ENCODE data around the gene IVD. TPM values are rescaled to one million over a fixed set of nuclear protein-coding genes. Genes with fewer than 3 reads are reported as not detected.

IVD gene
- polyA plus RNA-seq, 1 of the 3 experiments (the other 2 are of a cell fraction): 54.2 TPM

DNA sequence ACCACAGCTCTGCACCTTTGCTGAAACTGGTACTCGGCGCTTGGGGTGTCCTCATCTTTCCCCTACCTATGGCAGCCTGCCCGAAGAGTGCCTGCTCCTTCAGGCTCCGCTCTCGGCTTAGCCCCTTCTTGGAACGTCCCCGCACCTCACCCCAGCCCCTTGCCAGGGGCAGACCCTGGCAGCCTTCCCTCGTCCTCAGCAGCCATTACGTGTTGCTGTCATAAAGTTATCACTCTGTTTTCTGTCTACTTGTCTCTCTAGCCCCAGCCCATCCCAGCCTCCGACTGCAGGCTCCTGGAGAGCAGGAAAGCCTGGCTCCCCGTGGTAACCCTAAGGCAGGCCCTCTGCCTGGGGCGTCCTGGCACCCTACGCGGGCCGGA, 30.1 kb downstream of the IVD start:
- no peak for DNase-seq
- WGBS (ENCODE audit: low lambda C conversion rate): 55% methylated on average over 15 of the region's 15 CpGs
- H3K9ac ChIP-seq: 0 out of 2 replicates have a peak overlapping the region, but pooled peaks have one; percentile 21
- H3K36me3 ChIP-seq (replicated peaks in 1 of 2; ENCODE audit: control insufficient read depth in 1 of 2, insufficient read depth in 2 of 2, low read length in 1 of 2): no peaks in the 10 kb centered on the region
- no peaks in the 10 kb centered on the region for H3K79me2 ChIP-seq (ENCODE audit: insufficient read depth)
- H3K27me3 ChIP-seq (ENCODE audit: insufficient read depth): no peaks in the 10 kb centered on the region; the same call in none of the 2 replicates
- peak overlapping the region; percentile 48 to 54; a peak in 3 of 4 replicates for H3K4me3 ChIP-seq (ENCODE audit: low read depth in 2 of 2, low read length in 1 of 2)
- no peaks in the 10 kb centered on the region for H3K9me3 ChIP-seq
- TF ChIP-seq FOXJ3 (CRISPR knock-in tag; IDR thresholded peaks at IDR 0.05): 0 out of 2 replicates have a peak, but pooled peaks have one; percentile 2
- no peak for TF ChIP-seq RCOR1 (IDR thresholded peaks at IDR 0.05; ENCODE audit: low read length)
- no peaks in the 10 kb centered on the region for H3K9me2 ChIP-seq
- H3K4me2 ChIP-seq: peak overlapping the region; percentile 84
- no peak overlapping the region; a peak in 1 of 4 replicates for H3K27ac ChIP-seq (ENCODE audit: low read depth in 2 of 2, low read length in 1 of 2)
- H3K4me1 ChIP-seq (ENCODE audit: control insufficient read depth in 1 of 2, insufficient read depth in 2 of 2, low read depth in 1 of 2, low read length in 1 of 2): peaks cover 6 to 28% of the 10 kb centered on the region in 2 experiments; a peak in 2 of 4 replicates
- no peaks in the 10 kb centered on the region for H3F3A ChIP-seq (replicated peaks; ENCODE audit: insufficient read depth)
- peak overlapping the region; percentile 63; the same call in 1 of the 2 replicates for H2AFZ ChIP-seq (ENCODE audit: low read depth)
- H4K20me1 ChIP-seq (ENCODE audit: insufficient read depth): no peaks in the 10 kb centered on the region
- CTCF ChIA-PET: interaction anchor here (0.8 to 2.3 kb wide), 6 partner anchors 14 to 157 kb away, joined by 3 to 10 read pairs (median 4); no protein-coding TSS in a partner anchor
- POLR2A ChIA-PET: interaction anchor here (0.5 kb wide), 1 partner anchor 257 kb away, joined by 5 read pairs; no protein-coding TSS in a partner anchor

DNA sequence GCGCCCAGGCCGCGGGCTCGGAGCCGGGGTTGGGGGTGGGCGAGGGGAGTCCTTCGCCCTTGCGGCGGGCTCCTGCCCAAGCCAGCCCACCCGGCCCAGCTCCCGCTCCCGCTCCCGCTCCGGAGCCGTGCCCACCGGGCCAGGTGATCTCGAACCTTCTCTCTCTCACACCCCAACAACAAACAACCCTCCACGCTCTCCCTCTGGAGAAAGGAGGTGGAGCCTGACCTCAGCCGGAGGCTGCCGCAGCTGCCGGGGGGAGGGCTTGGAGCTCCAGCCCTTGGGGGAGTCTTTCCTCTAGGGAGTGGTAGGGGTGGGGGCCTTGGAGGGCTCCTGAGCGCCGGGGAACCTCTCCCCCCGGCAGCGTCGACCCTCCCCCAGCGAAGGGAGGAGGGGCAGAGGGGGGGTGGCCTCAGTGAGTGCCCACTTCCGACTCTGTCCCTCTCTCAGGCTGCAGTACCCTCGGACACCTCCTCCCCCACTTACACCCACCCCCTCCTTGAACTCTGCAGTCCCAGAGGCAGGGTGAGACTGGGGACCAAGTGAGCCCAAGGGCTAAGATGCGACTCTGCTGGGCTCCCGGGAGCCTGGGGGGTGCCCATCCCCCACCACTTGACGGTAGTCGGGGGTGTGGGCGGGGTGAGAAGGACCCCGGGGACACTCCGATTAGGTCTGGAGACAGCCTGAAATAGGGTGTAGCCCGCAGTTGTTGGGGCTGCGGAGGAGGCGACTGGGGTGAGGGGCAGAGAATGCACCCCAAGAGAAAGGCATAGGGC, 30.7 kb downstream of the IVD start:
- peak overlapping the region; percentile 84 for H3K4me2 ChIP-seq
- peak overlapping the region; percentile 48 to 54 for H3K4me3 ChIP-seq (ENCODE audit: low read depth in 2 of 2, low read length in 1 of 2)
- H3K9me3 ChIP-seq: no peaks in the 10 kb centered on the region
- peaks cover 6 to 28% of the 10 kb centered on the region in 2 experiments; a peak in 2 of 4 replicates for H3K4me1 ChIP-seq (ENCODE audit: control insufficient read depth in 1 of 2, insufficient read depth in 2 of 2, low read depth in 1 of 2, low read length in 1 of 2)
- TF ChIP-seq, protein P1, sequence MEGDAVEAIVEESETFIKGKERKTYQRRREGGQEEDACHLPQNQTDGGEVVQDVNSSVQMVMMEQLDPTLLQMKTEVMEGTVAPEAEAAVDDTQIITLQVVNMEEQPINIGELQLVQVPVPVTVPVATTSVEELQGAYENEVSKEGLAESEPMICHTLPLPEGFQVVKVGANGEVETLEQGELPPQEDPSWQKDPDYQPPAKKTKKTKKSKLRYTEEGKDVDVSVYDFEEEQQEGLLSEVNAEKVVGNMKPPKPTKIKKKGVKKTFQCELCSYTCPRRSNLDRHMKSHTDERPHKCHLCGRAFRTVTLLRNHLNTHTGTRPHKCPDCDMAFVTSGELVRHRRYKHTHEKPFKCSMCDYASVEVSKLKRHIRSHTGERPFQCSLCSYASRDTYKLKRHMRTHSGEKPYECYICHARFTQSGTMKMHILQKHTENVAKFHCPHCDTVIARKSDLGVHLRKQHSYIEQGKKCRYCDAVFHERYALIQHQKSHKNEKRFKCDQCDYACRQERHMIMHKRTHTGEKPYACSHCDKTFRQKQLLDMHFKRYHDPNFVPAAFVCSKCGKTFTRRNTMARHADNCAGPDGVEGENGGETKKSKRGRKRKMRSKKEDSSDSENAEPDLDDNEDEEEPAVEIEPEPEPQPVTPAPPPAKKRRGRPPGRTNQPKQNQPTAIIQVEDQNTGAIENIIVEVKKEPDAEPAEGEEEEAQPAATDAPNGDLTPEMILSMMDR (IDR thresholded peaks at IDR 0.05): no peak
- TF ChIP-seq NRF1 (IDR thresholded peaks at IDR 0.05; ENCODE audit: low read depth, low read length): no peak
- H3K79me2 ChIP-seq (ENCODE audit: insufficient read depth): no peaks in the 10 kb centered on the region
- 19% methylated on average over 12 of the region's 39 CpGs for WGBS (ENCODE audit: low lambda C conversion rate)
- H3K9me2 ChIP-seq: no peaks in the 10 kb centered on the region
- POLR2A ChIA-PET: interaction anchor here (0.5 kb wide), 1 partner anchor 257 kb away, joined by 5 read pairs; no protein-coding TSS in a partner anchor
- peak overlapping the region; percentile 63; the same call in 1 of the 2 replicates for H2AFZ ChIP-seq (ENCODE audit: low read depth)
- peak overlapping the region in 1 of 2 experiments; percentile 28; a peak in 1 of 4 replicates for H3K27ac ChIP-seq (ENCODE audit: low read depth in 2 of 2, low read length in 1 of 2)
- peak overlapping the region; percentile 21; the same call in 1 of the 2 replicates for H3K9ac ChIP-seq
- CTCF ChIA-PET: interaction anchor here (0.8 to 2.3 kb wide), 6 partner anchors 13 to 158 kb away, joined by 3 to 10 read pairs (median 7); no protein-coding TSS in a partner anchor
- H3K36me3 ChIP-seq (replicated peaks in 1 of 2; ENCODE audit: control insufficient read depth in 1 of 2, insufficient read depth in 2 of 2, low read length in 1 of 2): no peaks in the 10 kb centered on the region
- no peaks in the 10 kb centered on the region for H3F3A ChIP-seq (replicated peaks; ENCODE audit: insufficient read depth)
- H4K20me1 ChIP-seq (ENCODE audit: insufficient read depth): no peaks in the 10 kb centered on the region
- no peaks in the 10 kb centered on the region; the same call in none of the 2 replicates for H3K27me3 ChIP-seq (ENCODE audit: insufficient read depth)
- DNase-seq: peak; percentile 82

Measured in SK-N-SH (cell line).